ENCODE results near the gene PPM1H.

DNA sequence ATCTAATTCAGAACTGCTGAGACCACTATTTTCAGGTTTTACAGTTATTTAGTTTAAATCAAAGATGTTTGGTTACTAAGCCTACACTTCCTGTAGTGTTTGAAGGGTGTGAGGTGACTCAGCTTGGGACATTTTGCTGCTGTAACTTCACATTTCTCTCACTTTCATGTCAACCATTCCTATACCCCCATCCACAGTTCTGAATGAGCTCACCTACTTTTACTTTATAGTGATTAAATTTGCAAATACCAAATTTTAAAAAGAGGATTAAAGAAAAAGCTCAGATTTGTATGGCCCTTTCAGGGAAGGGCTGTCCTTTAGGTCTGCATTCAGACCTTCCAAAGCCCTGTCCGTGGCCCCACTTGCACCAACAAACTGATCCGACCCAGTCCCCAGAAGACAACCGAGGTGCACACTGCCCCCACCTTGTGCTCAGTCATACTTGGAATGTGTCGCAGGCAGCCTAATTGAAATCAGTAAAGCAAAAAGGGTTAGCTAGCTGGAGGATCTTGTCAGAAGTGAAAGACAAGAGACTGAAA, 294.0 kb downstream of the PPM1H start:
- TF ChIP-seq EP300 (IDR thresholded peaks at IDR 0.05; ENCODE audit: borderline replicate concordance) (no peak), TAF1 (IDR thresholded peaks at IDR 0.05; ENCODE audit: low read depth) (no peak), RAD21 (IDR thresholded peaks at IDR 0.05; ENCODE audit: low read depth) (no peak), TEAD4 (IDR thresholded peaks at IDR 0.05) (no peak), YY1 (IDR thresholded peaks at IDR 0.05; ENCODE audit: low read depth) (no peak)
- TF ChIP-seq, protein P1, sequence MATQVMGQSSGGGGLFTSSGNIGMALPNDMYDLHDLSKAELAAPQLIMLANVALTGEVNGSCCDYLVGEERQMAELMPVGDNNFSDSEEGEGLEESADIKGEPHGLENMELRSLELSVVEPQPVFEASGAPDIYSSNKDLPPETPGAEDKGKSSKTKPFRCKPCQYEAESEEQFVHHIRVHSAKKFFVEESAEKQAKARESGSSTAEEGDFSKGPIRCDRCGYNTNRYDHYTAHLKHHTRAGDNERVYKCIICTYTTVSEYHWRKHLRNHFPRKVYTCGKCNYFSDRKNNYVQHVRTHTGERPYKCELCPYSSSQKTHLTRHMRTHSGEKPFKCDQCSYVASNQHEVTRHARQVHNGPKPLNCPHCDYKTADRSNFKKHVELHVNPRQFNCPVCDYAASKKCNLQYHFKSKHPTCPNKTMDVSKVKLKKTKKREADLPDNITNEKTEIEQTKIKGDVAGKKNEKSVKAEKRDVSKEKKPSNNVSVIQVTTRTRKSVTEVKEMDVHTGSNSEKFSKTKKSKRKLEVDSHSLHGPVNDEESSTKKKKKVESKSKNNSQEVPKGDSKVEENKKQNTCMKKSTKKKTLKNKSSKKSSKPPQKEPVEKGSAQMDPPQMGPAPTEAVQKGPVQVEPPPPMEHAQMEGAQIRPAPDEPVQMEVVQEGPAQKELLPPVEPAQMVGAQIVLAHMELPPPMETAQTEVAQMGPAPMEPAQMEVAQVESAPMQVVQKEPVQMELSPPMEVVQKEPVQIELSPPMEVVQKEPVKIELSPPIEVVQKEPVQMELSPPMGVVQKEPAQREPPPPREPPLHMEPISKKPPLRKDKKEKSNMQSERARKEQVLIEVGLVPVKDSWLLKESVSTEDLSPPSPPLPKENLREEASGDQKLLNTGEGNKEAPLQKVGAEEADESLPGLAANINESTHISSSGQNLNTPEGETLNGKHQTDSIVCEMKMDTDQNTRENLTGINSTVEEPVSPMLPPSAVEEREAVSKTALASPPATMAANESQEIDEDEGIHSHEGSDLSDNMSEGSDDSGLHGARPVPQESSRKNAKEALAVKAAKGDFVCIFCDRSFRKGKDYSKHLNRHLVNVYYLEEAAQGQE (IDR thresholded peaks at IDR 0.05; ENCODE audit: low read depth): no peak

Data from Ishikawa (cell line).